SK-N-SH treated with all-trans-retinoic acid at 6 μM for 48 hours (cell line): Measurements from ENCODE around the gene IKZF1.

Experiments used
- ISL1 ChIP-seq: fragments of 250-450 bp; sonication (Bioruptor Pico); IDR thresholded peaks from 2 replicates; pipeline ENCODE4 v2.1.2; 2022; ENCODE audit warnings: mild to moderate bottlenecking, moderate library complexity
- RARB ChIP-seq: fragments of 250-450 bp; sonication (Bioruptor Pico); IDR thresholded peaks from 2 replicates; pipeline ENCODE4 v1.8.0; 2021; ENCODE audit warnings: mild to moderate bottlenecking, moderate library complexity
- TCF4 ChIP-seq: fragments of 250-450 bp; sonication (Bioruptor Pico); IDR thresholded peaks from 2 replicates; pipeline ENCODE4 v1.8.0; 2021; ENCODE audit warnings: mild to moderate bottlenecking, moderate library complexity, borderline replicate concordance
- TOX ChIP-seq: fragments of 250-450 bp; sonication (Bioruptor Pico); IDR thresholded peaks from 2 replicates; pipeline ENCODE4 v1.8.0; 2021; ENCODE audit warnings: mild to moderate bottlenecking, moderate library complexity, borderline replicate concordance
- ZFP30 ChIP-seq: fragments of 450-650 bp; formaldehyde crosslinking; IDR thresholded peaks from 2 replicates; pipeline ENCODE4 v1.5.0; 2022; ENCODE audit warnings: mild to moderate bottlenecking, moderate library complexity
- ZNF565 ChIP-seq: fragments of 450-650 bp; formaldehyde crosslinking; conservative IDR thresholded peaks from 2 replicates; pipeline ENCODE4 v1.5.0; 2020; ENCODE audit warnings: low read depth, mild to moderate bottlenecking, moderate library complexity
- TF ChIP-seq, protein P1 (sequence below): fragments of 250-450 bp; sonication (Bioruptor Pico); IDR thresholded peaks from 2 replicates; pipeline ENCODE4 v1.5.1; 2020; ENCODE audit warnings: low read depth, mild to moderate bottlenecking, moderate library complexity

DNA sequence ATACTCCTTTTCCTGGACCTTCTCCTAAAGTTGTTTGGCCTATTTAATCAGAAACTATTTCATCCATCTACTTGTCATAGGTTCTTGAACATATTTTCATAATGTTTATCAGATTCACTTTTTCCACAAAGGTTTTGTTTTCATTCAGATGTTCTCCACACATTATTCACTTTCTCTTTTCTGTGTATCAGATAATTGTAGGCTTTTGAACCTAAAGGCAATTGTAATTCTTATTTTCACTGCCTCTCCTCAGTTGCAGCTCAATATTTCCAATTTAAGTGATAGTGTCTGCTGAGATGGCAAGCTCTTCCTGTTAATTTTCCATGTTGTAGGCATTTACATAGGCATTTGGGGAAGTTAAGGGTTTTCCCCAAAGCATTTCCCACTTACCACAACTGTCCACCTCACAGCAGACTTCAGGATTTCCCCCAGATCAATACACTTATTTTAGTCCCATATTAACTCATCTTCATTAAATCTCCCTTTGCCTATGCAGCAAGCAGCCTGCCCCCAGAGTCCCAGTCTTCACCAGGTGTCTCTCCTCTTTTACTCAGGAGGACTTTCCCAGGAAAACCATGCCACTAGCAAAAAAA, 12.3 kb upstream of the IKZF1 start:
- no peak for TF ChIP-seq ISL1
- no peak for TF ChIP-seq TCF4 (CRISPR knock-in tag)
- TF ChIP-seq ZNF565 (CRISPR knock-in tag): no peak
- no peak for TF ChIP-seq ZFP30 (CRISPR knock-in tag)
- TF ChIP-seq TOX (CRISPR knock-in tag): no peak
- TF ChIP-seq RARB (CRISPR knock-in tag): no peak
- TF ChIP-seq, protein P1, sequence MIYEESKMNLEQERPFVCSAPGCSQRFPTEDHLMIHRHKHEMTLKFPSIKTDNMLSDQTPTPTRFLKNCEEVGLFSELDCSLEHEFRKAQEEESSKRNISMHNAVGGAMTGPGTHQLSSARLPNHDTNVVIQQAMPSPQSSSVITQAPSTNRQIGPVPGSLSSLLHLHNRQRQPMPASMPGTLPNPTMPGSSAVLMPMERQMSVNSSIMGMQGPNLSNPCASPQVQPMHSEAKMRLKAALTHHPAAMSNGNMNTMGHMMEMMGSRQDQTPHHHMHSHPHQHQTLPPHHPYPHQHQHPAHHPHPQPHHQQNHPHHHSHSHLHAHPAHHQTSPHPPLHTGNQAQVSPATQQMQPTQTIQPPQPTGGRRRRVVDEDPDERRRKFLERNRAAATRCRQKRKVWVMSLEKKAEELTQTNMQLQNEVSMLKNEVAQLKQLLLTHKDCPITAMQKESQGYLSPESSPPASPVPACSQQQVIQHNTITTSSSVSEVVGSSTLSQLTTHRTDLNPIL (CRISPR knock-in tag): no peak
